ENCODE results near the gene CASP10.

DNA sequence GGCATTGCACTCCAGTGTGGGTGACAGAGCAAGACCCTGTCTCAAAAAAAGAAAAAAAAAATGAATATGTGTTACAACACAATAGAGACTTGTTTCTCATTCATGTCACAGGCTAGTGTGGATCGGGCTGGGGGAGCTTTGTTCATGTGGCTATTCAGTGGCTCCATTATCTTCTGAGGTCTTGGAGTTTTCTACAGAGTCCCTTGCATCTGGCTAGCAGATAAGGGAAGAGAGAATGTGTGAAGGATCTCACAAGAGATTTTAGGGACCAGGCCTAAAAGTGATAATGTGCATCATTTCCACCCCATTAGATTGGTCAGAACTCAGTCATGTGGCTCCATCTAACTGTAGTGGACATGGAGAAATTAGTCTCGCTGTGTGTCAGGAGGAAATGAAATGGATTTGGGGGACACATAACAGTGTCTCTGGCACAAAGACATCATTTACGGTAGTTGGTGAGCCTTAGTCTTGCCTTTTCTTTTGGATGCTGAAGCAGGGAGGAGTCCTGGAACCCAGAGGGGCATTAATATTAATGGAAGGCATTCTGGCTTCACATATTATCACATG lies 32.4 kb upstream of the CASP10 start:
- TF ChIP-seq POLR2A (IDR thresholded peaks at IDR 0.05; ENCODE audit: low read depth, low read length) (no peak), POLR2AphosphoS5 (IDR thresholded peaks at IDR 0.05; ENCODE audit: low read depth, low read length) (no peak), TAF1 (IDR thresholded peaks at IDR 0.05; ENCODE audit: borderline replicate concordance, low read depth, low read length) (no peak)

Data from GM12892 (cell line).